GM20431 (cell line): ENCODE measurements around the gene MC1R.
"Not testable (repeated sequence)": the region's sequence is repeated elsewhere in the genome, so short reads cannot be mapped to it uniquely, and the experiment has no call there.

Experiments used
- in situ Hi-C: fragments of 300-500 bp; cut with MseI, MboI; formaldehyde crosslinking; loops from one replicate; pipeline ENCODE4 v1.15.0; 2020; ENCODE audit warnings: low sequenced_read_pairs; ENCODE audit not compliant: unreplicated experiment

MC1R gene

DNA sequence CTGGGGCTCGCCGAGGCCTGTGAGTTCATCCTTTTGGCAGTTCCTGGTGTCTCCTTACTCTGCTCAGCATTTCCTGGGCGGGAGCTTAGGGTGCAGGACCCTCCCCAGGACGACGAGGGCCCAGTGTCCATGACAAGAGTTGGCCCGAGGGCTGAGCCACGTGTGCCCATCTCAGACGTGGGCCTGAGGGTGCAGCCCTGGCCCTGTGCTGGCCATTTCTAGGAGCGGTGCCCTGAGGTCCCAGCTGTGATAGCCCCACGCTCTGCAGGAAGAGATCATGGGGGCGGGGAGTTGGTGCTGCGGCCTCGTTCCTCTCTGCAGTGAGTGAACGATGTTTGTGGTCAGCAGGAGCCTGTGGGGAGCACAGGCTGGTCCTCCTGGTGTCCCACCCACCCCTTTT lies 6.0 kb upstream of the MC1R start:
- in situ Hi-C loops = no loop called here

DNA sequence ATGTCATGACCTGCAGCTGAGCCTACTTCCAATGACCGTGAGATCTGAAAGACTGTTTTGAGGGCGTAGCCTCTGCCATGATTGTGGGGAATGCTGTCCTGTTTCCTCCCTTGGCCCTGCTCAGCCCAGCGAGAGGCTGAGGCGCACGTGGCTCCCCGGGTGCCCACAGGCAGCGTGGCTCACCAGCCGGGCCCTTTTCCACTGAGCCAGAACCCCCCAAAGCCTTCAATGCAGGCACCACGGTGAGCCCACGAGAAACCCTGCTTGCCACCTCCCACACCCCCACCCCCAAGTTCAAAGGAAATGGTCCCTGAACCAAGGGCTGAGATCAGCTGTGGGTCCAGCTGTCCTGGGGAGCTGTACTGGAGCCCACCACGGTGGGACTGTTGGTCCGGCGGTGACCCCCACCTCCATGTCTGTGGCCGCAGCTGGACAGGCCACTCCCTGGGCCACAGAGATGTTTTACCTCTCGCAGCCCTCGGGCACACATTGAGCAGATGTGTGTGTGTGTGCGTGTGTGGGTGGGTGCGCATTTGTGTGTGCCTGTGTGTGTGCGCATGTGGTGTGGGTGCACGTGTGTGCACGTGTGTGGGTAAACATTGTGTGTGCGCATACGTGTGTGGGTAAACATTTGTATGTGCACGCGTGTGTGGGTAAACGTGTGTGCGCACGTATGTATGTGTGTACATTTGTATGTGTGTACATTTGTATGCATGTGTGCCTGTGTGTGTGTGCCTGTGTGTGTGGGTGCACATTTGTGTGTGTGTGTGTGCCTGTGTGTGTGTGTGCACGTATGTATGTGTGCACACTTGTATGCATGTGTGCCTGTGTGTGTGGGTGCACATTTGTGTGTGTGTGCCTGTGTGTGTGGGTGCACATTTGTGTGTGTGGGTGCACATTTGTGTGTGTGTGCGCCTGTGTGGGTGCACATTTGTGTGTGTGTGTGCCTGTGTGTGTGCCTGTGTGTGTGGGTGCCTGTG lies 5.0 kb upstream of the MC1R start:
- in situ Hi-C loops = no loop called here

DNA sequence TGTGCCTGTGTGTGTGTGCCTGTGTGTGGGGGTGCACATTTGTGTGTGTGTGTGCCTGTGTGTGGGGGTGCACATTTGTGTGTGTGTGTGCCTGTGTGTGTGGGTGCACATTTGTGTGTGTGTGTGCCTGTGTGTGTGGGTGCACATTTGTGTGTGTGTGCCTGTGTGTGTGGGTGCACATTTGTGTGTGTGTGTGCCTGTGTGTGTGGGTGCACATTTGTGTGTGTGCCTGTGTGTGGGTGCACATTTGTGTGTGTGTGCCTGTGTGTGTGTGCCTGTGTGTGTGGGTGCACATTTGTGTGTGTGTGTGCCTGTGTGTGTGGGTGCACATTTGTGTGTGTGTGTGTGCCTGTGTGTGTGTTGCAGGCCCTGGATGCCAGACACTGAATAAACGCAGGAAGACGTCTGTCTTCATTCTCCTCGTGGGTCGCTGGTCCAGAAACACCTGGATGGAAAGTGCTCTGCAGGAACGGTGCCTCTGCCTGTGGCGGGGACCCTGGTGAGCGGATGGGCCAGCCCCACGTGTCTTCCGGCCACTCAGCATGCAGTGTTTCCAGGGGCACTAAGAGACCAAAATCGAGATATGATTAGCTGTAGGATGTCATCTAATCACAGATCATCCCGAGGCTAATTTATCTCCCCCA lies 3.9 kb upstream of the MC1R start:
- in situ Hi-C loops = not testable (repeated sequence)

DNA sequence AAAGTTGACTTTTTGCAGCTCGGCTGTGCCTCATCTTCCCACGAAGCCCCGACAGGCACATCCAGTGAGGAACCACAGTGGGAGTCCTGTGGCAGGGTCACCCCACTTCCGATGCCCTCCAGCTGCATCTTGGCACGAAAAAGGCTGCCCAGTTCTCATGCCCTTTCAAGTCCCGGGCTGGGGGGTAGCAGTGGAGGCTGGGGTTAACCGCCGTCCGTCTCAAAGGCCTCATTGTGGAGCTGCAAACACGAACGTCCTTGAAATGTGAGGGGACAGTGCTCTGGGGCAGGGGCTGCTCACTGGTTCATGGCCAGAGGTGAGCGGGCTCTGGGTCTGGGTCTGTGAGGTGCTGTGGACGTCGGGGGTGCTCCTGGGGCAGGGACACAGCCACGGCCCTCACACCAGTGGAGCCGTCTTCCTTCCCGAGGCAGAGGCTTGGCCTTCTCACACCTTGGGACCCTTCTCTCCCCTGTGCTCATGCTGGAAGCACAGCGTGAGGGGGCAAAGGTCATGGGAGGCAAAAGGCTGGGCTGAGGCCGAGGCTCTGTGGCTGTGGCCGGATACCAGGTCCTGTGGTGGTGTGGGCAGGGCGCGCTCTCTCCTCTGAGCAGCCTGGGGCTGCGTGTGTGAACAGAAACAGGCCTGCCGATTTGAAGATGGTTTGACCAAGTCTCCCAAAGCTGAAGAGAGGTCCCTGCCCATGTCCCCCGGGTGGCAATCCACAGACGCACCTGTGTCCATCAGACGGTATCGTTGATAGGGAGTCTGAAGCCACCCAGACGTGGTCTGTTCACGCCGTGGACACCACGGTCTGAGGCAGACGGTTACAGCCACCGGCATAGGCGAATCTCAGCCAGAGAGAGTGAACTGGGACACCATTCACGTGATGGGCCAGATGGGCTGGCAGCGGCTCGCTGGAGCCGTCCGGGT lies 3.1 kb upstream of the MC1R start:
- in situ Hi-C loops = no loop called here

DNA sequence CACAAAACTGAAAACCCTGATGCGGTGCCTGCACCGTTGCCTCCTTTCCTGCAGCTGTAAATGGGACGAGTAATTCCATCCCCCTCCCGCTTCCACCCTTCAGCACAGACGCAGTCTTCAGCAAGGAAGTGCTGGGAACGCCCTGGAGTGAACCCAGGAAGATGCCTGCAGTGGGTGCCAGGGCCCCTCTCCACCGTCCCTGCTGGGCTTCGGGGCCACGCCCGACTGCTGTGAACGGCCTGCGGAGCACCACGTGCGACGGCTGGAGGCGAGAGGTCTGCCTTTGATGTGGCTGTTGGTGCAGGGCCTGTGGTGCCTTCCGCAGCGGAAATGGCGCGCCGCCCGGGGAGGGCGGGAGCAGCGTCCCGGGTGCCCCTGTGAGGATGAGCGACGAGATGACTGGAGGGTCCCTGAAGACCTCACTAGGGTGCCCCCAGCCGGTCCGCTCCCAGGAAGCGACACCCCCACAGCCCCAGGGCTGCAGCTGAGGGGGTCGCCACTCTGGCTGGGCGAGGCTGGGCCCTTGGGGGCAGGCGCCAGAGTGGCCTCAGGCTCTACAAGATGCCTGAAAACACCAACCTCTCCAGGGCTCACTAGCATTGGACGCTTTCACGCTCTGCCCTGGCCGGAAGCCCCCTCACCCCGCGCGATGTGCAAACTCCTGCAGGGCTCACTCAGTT lies 749 bp upstream of the MC1R start:
- in situ Hi-C loops = no loop called here

DNA sequence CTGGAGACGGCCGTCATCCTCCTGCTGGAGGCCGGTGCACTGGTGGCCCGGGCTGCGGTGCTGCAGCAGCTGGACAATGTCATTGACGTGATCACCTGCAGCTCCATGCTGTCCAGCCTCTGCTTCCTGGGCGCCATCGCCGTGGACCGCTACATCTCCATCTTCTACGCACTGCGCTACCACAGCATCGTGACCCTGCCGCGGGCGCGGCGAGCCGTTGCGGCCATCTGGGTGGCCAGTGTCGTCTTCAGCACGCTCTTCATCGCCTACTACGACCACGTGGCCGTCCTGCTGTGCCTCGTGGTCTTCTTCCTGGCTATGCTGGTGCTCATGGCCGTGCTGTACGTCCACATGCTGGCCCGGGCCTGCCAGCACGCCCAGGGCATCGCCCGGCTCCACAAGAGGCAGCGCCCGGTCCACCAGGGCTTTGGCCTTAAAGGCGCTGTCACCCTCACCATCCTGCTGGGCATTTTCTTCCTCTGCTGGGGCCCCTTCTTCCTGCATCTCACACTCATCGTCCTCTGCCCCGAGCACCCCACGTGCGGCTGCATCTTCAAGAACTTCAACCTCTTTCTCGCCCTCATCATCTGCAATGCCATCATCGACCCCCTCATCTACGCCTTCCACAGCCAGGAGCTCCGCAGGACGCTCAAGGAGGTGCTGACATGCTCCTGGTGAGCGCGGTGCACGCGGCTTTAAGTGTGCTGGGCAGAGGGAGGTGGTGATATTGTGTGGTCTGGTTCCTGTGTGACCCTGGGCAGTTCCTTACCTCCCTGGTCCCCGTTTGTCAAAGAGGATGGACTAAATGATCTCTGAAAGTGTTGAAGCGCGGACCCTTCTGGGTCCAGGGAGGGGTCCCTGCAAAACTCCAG lies 1.1 kb downstream of the MC1R start:
- in situ Hi-C loops = no loop called here

DNA sequence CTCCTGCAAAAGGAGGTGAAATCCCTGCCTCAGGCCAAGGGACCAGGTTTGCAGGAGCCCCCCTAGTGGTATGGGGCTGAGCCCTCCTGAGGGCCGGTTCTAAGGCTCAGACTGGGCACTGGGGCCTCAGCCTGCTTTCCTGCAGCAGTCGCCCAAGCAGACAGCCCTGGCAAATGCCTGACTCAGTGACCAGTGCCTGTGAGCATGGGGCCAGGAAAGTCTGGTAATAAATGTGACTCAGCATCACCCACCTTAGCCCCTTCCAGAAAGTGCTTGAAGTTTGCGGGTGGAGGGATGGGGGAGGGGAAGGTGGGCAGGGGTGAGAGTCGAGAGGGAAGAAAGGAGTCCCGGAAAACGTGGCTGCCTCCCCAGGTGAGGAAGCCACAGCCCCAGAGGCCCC lies 2.1 kb downstream of the MC1R start:
- in situ Hi-C loops = no loop called here

DNA sequence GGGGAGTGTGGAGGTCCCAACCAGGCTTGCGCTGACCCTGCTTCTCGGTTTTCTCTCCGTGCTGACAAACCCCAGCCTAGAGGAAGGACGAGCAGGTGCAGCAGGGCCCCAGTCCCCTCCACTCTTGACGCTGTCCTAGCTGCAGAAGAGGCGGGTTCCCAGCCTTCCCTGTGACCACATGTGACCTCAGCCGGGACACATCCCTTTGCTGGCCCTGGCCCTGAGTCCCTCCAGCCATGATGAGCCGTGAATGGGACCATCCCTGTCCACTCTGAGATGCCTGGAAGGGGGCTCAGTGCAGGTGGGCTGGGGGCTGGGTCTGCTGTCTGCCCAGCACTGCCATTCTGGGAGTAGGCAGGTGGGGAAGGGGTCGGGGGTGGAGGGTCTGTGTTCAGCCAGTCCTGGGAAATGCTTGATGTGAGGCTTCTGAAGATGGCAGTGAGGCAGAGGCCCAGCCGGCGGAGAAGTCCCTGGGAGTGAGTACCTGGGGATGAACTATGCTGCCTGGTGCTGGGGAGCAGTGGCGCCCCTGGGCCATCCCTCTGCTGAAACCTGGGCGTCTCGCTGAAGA lies 2.6 kb downstream of the MC1R start:
- in situ Hi-C loops = no loop called here

DNA sequence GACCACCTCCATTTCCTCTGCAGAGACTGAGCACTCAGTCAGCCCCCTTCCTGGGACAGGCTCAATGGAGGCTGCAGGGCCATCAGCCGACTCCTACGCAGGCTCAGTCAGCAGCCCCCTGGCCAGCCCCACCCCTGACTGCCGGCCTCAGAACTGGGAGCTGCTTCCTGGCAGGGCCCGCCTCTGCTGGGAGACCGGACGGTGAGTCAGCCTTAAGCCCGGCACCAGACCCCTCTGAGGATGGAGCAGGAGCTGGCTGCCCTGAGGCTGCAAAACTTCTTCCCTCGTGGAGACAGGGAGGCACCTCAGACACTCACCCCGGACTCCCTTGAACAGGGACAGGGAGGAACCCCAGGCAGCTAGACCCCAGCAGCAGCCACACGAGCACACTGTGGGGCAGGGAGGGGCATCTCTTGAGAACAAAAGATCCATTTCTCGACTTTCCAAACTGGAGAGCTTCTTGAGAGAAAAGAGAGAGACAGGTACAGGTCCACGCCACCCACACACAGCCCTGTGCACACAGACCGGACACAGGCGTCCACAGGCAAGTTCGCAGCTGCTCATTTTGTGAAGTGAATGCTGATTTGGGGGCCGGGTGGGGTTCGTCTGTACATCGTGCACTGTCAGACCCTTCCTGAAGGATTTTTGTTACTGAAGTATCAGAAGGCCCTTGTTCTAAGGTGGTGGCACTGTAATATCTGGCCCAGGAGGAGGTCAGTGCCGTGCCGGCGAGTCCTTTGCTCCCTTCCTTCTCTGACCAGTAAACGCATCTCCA lies 3.2 kb downstream of the MC1R start:
- in situ Hi-C loops = no loop called here

DNA sequence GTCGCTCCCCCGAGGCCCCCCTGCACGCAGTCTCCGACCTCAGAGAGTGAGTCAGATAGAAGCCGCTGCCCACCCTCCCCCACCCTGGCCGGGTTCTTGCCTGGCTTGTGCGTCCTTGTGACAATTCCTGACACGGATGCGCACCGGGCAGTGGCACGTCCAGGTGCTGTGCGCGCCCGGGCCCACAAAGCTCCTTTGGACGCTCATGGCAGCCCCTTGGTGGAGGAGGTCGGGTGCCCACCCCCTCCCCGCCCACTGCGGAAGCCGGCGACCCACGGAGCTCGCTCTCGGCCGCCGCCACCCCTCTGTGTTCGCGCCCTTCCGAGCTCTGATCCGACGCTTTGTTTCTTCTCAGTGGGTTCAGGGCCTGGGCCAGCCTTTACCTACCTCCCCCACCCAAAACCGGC lies 3.8 kb downstream of the MC1R start:
- in situ Hi-C loops = no loop called here

DNA sequence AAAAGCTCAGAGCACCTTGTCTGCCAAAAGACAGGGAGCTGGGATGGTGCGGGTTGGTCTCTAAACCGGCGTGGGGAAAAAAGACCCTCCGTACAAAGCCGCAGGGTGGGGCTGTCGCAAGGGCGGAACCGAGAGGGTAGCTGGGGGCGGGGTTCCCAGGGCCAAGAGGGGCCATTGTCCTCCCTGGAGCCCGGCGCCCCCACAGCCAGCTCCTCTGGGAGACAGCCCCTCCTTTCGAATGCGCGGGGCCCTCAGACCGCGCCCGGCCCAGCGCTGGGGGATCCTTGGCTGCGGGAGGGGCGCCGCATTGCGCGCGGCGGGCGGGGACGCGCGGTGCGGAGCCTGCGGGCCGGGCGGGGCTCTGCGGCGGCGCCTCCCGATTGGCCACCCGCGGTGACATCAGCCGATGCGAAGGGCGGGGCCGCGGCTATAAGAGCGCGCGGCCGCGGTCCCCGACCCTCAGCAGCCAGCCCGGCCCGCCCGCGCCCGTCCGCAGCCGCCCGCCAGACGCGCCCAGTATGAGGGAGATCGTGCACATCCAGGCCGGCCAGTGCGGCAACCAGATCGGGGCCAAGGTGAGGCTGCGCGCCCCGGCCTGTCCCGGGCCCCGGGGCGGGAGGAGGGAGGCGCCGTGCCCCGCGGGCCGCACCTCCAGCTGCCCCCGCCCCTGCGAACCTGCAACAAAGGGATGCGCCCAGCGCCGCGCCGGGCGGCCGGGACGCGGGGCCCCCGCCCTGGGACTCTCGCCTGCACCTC lies 4.4 kb downstream of the MC1R start, which contains the start of gene TUBB3:
Gene TUBB3 (plus strand): TSS at position 459 of the 756 bp plus-strand sequence. CDS start 60 bp downstream, at position 519.
- in situ Hi-C loops = no loop called here

DNA sequence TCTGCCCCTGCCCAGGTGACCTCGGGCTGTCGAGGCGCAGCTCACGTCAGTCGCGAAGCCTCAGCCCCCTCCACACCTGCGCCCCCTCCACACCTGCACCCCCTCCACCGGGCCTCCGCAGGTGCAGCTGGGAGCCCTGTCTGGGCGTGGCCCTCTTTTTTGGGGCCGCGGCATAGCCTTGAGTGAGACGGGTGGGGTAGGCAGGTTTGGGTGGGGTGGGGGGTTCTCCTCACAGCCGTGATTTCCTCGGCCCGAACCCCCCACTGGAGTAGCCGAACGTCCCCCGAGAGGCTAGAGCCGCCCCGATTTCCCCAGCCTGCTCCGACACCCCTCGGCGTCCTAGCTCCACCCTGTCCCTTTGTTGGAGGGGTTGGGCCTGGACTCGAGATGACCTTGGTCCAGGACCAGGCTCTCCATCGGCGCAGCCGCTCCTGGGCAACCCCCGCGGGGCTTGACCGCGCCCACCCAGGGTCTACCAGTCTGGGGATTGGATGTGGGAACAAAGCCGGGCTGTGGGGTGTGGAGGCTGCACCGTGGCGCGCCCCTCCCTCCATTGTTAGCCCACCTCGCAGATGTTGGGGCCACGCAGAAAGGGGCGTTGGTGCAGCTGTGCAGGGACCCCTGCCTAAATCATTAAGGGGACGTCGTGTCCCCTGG lies 5.1 kb downstream of the MC1R start:
- in situ Hi-C loops = no loop called here

DNA sequence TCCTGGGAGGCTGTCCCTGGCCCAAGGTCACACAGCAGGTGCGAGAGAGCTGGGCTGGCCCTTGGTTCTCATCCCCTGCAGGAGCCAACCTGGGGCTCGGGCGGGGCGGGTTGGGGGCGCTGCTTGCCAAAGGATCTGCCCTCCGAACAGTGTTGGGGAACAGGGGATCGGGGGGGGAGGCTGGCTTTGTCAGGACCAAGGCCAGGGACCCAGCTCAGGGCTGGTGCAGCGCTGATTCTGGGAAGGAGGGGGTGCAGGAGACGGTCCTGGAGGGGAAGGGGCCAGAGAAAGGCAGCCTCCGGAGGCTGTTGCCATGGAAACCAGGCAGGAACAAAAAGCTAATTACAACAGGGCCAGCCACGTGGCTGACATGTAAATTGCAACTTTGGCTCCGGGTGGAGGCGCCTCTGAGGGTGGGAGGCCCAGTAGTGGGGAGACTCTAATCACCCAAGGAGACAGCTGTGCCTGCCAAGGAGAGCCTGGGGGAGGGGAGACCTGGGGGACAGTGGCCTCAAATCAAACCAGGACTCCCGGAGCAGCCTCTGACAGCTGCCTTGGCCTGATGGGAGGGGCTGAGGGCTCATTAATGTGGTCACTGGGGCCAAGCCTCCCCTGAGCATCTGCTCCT lies 5.7 kb downstream of the MC1R start:
- in situ Hi-C loops = no loop called here

DNA sequence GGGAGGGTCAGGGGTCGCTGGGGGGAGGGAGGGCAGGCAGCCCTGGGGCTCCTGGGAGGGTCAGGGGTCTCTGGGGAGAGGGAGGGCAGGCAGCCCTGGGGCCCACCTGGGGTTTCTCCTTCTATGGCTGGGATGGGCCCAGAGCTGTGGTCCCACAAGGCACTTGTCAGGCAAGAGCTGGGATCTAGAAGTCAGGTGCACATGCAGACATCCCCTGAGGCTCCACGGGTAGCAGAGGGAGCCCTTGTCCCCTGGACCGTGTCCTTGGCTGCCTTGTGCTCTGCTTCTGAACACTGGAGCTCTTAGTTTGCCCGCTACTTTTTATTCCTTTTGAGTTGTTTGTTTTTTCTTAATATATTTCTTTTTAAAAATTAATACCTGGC lies 6.3 kb downstream of the MC1R start:
- in situ Hi-C loops = no loop called here

DNA sequence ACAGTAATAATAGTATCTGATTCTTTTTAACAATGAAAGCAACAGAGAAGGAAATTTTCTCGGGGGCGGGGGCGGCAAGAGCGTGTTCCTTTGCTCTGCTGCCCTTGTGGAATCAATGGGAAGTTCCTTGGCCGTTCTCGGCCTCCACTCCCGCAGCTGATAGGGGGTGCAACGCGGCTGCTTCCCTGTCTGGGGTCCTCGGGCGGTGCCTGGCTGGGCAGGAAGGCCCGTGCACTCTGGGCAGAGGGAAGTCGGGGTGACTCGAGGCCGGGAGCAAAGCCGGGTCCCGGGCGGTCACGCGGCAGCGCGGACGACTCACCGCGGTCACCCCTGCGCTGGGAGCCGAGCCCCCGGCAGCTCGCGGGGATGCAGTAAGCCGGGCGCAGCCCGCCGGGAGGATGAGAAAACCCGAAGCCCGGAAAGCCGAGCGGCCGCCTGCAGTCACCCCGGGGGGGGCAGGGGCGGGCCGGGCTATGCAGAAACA lies 7.0 kb downstream of the MC1R start:
- in situ Hi-C loops = no loop called here

DNA sequence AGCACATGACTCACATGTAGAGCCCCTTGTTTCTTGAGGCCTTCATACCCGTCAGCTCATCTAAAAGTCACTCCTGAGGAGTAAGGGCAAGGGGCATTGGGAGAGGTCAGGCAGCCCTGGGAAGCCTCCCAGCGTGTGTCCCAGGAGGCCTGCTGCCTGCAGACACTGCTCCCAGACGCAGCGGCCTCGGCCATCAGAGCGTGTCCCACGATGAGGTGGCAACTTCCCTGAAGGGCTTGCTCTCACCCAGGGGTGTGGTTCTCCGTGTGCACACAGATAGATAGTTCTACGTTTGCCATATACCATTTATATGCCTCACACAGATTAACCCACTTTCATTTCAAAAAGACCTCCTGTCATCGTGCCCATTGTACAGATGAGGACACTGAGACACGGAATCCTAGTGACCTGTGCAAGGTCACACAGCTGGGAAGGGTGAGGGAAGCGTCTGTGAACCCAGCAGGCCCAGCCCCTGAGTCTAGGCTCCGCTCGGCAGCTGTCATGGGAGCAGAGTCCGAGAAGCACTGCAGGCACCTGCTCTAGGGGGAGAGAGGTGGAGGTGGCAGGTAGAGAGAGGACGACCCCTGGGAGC lies 12.7 kb downstream of the MC1R start:
- in situ Hi-C loops = no loop called here
